Activated T-helper 1 cell treated with anti-CD3 and anti-CD28 coated beads, Interleukin-2, amount 50 U/mL, for 16 hours (primary cell): Measurements from ENCODE around the gene LPCAT2.

ENCODE experiments used
- DNase-seq, 2 donors: peaks; one replicate each; pipeline ENCODE4 v3.0.0-alpha.2; 2020; ENCODE audit warnings: low read depth in 1 of 2, low spot score in 1 of 2

The LPCAT2 gene

GRCh38 chr16:55503726-55504550, 4.9 kb upstream of the LPCAT2 start:
- no peak for DNase-seq

GRCh38 chr16:55505333-55506015, 3.4 kb upstream of the LPCAT2 start:
- no peak for DNase-seq

- no peak for DNase-seq
These were observed 2.8 kb upstream of the LPCAT2 start for GRCh38 chr16:55506083-55506482.

GRCh38 chr16:55506708-55507107, 2.2 kb upstream of the LPCAT2 start:
- DNase-seq = no peak

- DNase-seq = no peak
These were observed 476 bp upstream of the LPCAT2 start for GRCh38 chr16:55508271-55508921.

GRCh38 chr16:55510185-55510805, 1.4 kb downstream of the LPCAT2 start:
- DNase-seq = no peak

- DNase-seq = no peak
These were observed 4.1 kb downstream of the LPCAT2 start for GRCh38 chr16:55512941-55513340.

- DNase-seq = no peak
These were observed 4.7 kb downstream of the LPCAT2 start for GRCh38 chr16:55513616-55514015.

GRCh38 chr16:55515111-55515510, 6.2 kb downstream of the LPCAT2 start:
- DNase-seq = no peak

- no peak for DNase-seq
These were observed 12.9 kb downstream of the LPCAT2 start for GRCh38 chr16:55521792-55522191.

- no peak for DNase-seq
These were observed 17.6 kb downstream of the LPCAT2 start for GRCh38 chr16:55526441-55526840.

- DNase-seq = no peak
These were observed 19.0 kb downstream of the LPCAT2 start for GRCh38 chr16:55527885-55528284.

GRCh38 chr16:55529018-55529417, 20.1 kb downstream of the LPCAT2 start:
- DNase-seq = no peak

- DNase-seq = no peak
These were observed 21.5 kb downstream of the LPCAT2 start for GRCh38 chr16:55530316-55530856.

- no peak for DNase-seq
These were observed 23.4 kb downstream of the LPCAT2 start for GRCh38 chr16:55532227-55532626.

GRCh38 chr16:55534756-55535155, 25.9 kb downstream of the LPCAT2 start:
- no peak for DNase-seq

- no peak for DNase-seq
These were observed 30.2 kb downstream of the LPCAT2 start for GRCh38 chr16:55539049-55539448.

GRCh38 chr16:55539488-55539887, 30.6 kb downstream of the LPCAT2 start:
- no peak for DNase-seq

GRCh38 chr16:55540221-55540620, 31.3 kb downstream of the LPCAT2 start:
- no peak for DNase-seq

- no peak for DNase-seq
These were observed 33.7 kb downstream of the LPCAT2 start for GRCh38 chr16:55542459-55543082.

GRCh38 chr16:55543472-55543871, 34.6 kb downstream of the LPCAT2 start:
- DNase-seq = no peak
